Measurements from ENCODE around the gene ZIC4.

The ZIC4 gene

DNA sequence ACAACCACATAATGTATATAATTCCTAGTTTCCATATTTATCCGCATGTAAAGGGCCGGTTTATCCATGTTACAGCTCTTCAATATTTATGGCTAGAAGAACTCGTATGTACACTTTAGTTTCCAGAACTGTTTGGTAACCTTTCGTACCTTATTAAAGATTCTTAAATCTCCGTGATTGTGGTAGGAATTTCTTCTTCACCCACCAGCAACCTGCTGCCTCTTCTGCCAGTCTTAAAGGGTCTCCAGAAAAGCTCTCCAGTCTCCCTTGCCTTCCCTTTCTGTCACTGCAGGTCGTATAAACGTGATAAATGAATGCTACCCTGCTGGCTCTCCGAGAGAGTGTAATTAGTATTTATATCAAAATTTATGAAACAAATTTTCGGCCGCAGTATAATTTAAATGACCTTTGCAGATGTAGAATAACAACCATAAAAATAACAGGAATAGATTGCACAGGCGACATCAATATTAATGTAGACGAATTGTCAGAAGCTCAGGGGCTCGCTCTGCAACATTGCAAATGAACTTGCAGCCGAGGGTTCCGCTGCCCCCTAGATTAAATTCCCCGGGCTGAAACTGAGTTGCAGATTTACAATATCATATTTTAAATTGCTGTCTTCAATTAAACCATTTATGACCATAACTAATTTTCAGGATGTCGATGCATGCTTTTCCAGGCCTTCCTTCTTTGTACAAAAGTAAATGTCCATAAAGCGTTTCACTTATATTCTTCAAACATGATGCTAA lies 8.2 kb upstream of the ZIC4 start:
- DNase-seq (ENCODE audit: low spot score) = no peak
- ChIA-PET CTCF (interaction anchor here (0.5 kb wide), 1 partner anchor 64 kb away, joined by 3 read pairs; no protein-coding TSS in a partner anchor), POLR2A (ENCODE audit: low non-redundant PET) (no interaction called here)
- TF ChIP-seq, protein P1, sequence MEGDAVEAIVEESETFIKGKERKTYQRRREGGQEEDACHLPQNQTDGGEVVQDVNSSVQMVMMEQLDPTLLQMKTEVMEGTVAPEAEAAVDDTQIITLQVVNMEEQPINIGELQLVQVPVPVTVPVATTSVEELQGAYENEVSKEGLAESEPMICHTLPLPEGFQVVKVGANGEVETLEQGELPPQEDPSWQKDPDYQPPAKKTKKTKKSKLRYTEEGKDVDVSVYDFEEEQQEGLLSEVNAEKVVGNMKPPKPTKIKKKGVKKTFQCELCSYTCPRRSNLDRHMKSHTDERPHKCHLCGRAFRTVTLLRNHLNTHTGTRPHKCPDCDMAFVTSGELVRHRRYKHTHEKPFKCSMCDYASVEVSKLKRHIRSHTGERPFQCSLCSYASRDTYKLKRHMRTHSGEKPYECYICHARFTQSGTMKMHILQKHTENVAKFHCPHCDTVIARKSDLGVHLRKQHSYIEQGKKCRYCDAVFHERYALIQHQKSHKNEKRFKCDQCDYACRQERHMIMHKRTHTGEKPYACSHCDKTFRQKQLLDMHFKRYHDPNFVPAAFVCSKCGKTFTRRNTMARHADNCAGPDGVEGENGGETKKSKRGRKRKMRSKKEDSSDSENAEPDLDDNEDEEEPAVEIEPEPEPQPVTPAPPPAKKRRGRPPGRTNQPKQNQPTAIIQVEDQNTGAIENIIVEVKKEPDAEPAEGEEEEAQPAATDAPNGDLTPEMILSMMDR (conservative IDR thresholded peaks at IDR 0.05; ENCODE audit: low read depth) = no peak
- no peak overlapping the region for H3K27ac ChIP-seq

DNA sequence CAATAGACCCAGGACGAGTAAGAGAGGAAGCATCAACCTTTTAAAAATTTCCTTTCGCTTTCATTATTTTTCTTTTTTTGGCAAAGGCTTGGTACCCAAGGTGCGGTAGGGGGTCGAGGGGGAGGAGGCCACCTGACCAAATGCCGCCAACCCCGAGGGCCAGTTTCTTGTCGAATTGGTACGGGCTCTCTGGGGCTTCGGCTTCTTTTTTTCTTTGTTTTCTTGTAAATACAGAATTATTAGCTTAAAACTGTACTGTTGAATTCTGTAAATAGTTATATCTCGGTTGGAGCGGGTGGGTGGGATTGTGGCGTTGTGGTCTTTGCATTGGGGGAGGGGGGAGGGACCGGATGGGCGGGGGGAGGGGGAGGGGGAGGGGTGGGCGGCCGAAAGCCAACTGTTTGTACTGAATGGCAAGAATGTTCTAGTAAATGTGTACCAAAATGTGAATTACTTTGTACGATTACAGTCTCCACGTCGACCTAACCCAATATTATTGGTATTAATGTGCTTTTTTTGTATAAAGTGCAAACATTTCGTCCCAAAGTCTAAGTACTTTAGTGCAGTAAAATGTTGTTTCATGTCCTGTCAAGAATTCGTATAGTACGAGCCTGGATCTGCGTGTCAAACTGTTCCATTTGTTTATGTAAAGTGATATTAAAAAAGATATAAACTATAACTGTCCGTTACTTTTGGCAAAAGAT lies 7.5 kb upstream of the ZIC4 start:
- POLR2A ChIA-PET (ENCODE audit: low non-redundant PET) = no interaction called here
- CTCF ChIA-PET = interaction anchor here (0.5 kb wide), 1 partner anchor 64 kb away, joined by 3 read pairs; no protein-coding TSS in a partner anchor
- no peak for DNase-seq (ENCODE audit: low spot score)
- H3K27ac ChIP-seq = no peak overlapping the region
- TF ChIP-seq, protein P1 (conservative IDR thresholded peaks at IDR 0.05; ENCODE audit: low read depth) = no peak

DNA sequence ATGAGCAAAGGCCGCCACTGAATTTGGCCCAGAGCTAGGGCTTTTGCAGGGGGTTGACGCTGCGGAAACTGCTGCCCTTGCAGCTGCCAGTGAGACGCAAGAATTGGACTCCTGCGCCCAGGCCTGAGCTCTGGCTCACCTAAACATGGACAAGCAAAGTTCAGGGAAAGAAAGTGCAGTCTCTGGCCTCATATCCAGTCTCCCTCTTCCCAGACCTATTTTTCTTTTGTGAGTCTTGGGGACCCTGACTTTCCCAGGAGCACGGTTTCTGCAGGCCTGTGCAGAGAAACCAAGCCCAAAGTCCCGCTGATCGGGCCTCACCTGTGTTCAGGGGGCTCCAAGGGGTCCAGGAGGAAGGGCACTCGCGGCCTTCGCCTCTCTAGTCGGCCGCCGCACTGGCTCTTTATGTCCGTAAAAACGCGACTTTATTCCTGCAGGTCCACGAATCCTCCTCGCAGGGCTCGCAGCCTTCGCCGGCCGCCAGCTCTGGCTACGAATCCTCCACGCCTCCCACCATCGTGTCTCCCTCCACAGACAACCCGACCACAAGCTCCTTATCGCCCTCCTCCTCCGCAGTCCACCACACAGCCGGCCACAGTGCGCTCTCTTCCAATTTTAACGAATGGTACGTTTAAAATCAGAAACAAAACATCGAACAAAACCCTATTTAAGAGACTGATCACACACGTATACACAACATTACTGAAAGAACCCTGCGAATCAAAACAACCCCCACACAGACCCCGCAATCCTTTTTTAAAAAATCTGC lies 6.8 kb upstream of the ZIC4 start:
- ChIA-PET CTCF (interaction anchor here (0.6 kb wide), 2 partner anchors 19 to 922 kb away, joined by 3 read pairs; no protein-coding TSS in a partner anchor), POLR2A (ENCODE audit: low non-redundant PET) (no interaction called here)
- TF ChIP-seq, protein P1 (conservative IDR thresholded peaks at IDR 0.05; ENCODE audit: low read depth) = no peak
- no peak for DNase-seq (ENCODE audit: low spot score)
- no peak overlapping the region for H3K27ac ChIP-seq

DNA sequence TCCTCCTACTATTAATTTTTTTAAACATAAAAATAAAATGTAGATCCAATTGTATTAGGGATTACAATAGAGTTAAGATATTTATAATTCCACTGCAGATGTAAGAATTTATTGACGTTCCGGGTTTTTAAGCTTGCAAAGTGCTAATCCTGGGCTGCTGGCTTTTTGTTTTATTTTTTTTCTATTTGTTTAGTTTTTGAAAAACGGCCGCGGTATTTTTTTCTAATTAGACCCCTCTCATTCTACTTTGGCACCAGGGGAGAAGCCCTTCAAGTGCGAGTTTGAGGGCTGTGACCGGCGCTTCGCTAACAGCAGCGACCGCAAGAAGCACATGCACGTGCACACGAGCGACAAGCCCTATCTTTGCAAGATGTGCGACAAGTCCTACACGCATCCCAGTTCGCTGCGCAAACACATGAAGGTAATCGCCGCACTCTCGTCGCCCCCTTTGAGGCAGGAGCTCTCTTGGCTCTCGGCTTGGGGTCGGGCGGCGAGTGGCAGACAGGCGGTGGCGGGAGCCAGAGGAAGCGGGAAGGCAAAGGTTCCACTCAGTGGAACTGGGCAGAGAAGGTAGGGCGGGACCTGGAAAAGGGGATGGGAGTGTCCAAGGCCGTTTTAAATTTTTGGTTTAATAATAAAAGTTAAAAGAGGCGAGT lies 6.0 kb upstream of the ZIC4 start:
- CTCF ChIA-PET = interaction anchor here (0.6 kb wide), 2 partner anchors 19 to 922 kb away, joined by 3 read pairs; no protein-coding TSS in a partner anchor
- H3K27ac ChIP-seq = no peak overlapping the region
- POLR2A ChIA-PET (ENCODE audit: low non-redundant PET) = no interaction called here
- TF ChIP-seq, protein P1 (conservative IDR thresholded peaks at IDR 0.05; ENCODE audit: low read depth) = no peak
- DNase-seq (ENCODE audit: low spot score) = no peak

DNA sequence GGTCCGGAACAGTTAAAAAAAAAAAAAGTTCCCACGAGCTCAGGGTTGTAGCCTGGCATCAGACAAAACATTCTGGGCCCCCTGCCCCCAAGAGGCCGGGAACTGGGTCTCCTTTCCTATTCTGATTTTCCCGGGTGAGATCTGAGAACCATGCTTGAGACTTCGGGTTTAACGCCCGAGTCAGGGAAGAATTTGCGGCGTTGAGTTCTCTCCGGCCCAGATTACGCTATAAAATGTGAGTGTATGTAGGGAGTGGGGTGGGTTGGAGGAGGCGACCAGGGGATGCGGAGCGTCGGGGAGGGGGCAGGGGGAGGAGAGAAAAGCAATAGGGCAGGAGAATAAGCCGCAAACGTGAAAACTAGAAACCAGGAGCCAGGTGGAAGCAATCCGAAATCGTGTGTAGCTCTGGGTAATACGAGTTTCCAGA lies 5.5 kb upstream of the ZIC4 start:
- CTCF ChIA-PET = no interaction called here

More for the DNA sequence above, 5.5 kb upstream of the ZIC4 start:
- TF ChIP-seq, protein P1 (conservative IDR thresholded peaks at IDR 0.05; ENCODE audit: low read depth) = no peak
- H3K27ac ChIP-seq = no peak overlapping the region
- POLR2A ChIA-PET (ENCODE audit: low non-redundant PET) = no interaction called here
- DNase-seq (ENCODE audit: low spot score) = no peak

Data from RWPE1 (cell line).